IMR-90 (cell line): ENCODE measurements around the gene LAMC3.

Experiments
- CEBPB ChIP-seq: IDR thresholded peaks from 2 replicates; pipeline ENCODE4 v1.6.1; 2012; ENCODE audit warnings: low read depth, low read length, improper control_type of control experiment
- CTCF ChIP-seq: conservative IDR thresholded peaks from 2 replicates; pipeline ENCODE4 v1.5.1; 2012; ENCODE audit warnings: mild to moderate bottlenecking, low read depth, low read length, improper control_type of control experiment
- ELK1 ChIP-seq: fragments of 150-350 bp; IDR thresholded peaks from 2 replicates; pipeline ENCODE4 v1.6.1; 2016; ENCODE audit warnings: low read depth, mild to moderate bottlenecking, low read length, moderate library complexity, borderline replicate concordance
- MAFK ChIP-seq: IDR thresholded peaks from 2 replicates; pipeline ENCODE4 v1.6.1; 2012; ENCODE audit warnings: low read depth, low read length, improper control_type of control experiment
- MAZ ChIP-seq: IDR thresholded peaks from 2 replicates; pipeline ENCODE4 v1.6.1; 2012; ENCODE audit warnings: low read depth, mild to moderate bottlenecking, low read length, improper control_type of control experiment, moderate library complexity, borderline replicate concordance
- NFE2L2 ChIP-seq: fragments of 150-350 bp; IDR thresholded peaks from 2 replicates; pipeline ENCODE4 v1.6.1; 2016; ENCODE audit warnings: low read depth, mild to moderate bottlenecking, low read length
- POLR2A ChIP-seq: IDR thresholded peaks from 2 replicates; pipeline ENCODE4 v1.6.1; 2012; ENCODE audit warnings: mild to moderate bottlenecking, low read depth, low read length
- RAD21 ChIP-seq: IDR thresholded peaks from 2 replicates; pipeline ENCODE4 v1.6.1; 2012; ENCODE audit warnings: low read length, improper control_type of control experiment
- SMC3 ChIP-seq: fragments of 150-350 bp; IDR thresholded peaks from 2 replicates; pipeline ENCODE4 v1.6.1; 2016; ENCODE audit warnings: low read depth, mild to moderate bottlenecking, antibody characterized with exemption, low read length, moderate library complexity
- USF2 ChIP-seq: fragments of 150-350 bp; IDR thresholded peaks from 2 replicates; pipeline ENCODE4 v1.6.1; 2017; ENCODE audit warnings: mild to moderate bottlenecking, antibody characterized with exemption, low read length, low read depth

GRCh38 chr9:131028221-131028884 lies 19.4 kb downstream of the LAMC3 start:
- no peak for TF ChIP-seq CTCF
- no peak for TF ChIP-seq POLR2A
- no peak for TF ChIP-seq CEBPB
- no peak for TF ChIP-seq USF2
- no peak for TF ChIP-seq SMC3
- no peak for TF ChIP-seq NFE2L2
- TF ChIP-seq RAD21 = no peak
- TF ChIP-seq MAFK = no peak
- TF ChIP-seq MAZ = no peak
- TF ChIP-seq ELK1 = no peak
